Calu3 (cell line): Measurements from ENCODE around the gene OCA2. TPM values are rescaled to one million over a fixed set of nuclear protein-coding genes. Genes with fewer than 3 reads are reported as not detected.

Experiments used
- BruUV-seq: library from RNA; stranded (reverse); fragments of 400-500 nt; replicated peaks from 2 replicates; lab custom pipeline; 2021; lab: Mats Ljungman, UMichigan
- CTCF ChIA-PET: fragments of 300-600 bp; sonication (Branson Sonifier 250); formaldehyde crosslinking; loops from one replicate; lab custom pipeline; 2022; ENCODE audit warnings: antibody characterized with exemption; lab: Charles Lee
- DNase-seq: peaks from one replicate; pipeline ENCODE4 v3.0.0; 2022
- H3K27ac Mint-ChIP-seq: one replicate; pipeline ENCODE4 v1.8.0; 2022; ENCODE audit warnings: mixed read lengths; ENCODE audit not compliant: unreplicated experiment
- H3K27me3 Mint-ChIP-seq: one replicate; pipeline ENCODE4 v1.8.0; 2022; ENCODE audit warnings: mixed read lengths; ENCODE audit not compliant: unreplicated experiment
- H3K36me3 Mint-ChIP-seq: one replicate; pipeline ENCODE4 v1.8.0; 2022; ENCODE audit warnings: mild to moderate bottlenecking, moderate library complexity, mixed read lengths; ENCODE audit not compliant: insufficient read depth, unreplicated experiment
- H3K4me1 Mint-ChIP-seq: one replicate; pipeline ENCODE4 v1.8.0; 2022; ENCODE audit warnings: mild to moderate bottlenecking, low read depth, mixed read lengths; ENCODE audit not compliant: unreplicated experiment
- H3K4me3 Mint-ChIP-seq: one replicate; pipeline ENCODE4 v1.8.0; 2022; ENCODE audit warnings: mild to moderate bottlenecking, low read depth, moderate library complexity, mixed read lengths; ENCODE audit not compliant: unreplicated experiment
- H3K9me3 Mint-ChIP-seq: one replicate; pipeline ENCODE4 v1.8.0; 2022; ENCODE audit warnings: low read depth, mixed read lengths; ENCODE audit not compliant: unreplicated experiment
- intact Hi-C: fragments of 100-400 bp; cut with micrococcal nuclease; formaldehyde crosslinking; loops from one replicate; pipeline ENCODE4 v1.10.0; 2022; ENCODE audit not compliant: unreplicated experiment
- total RNA-seq: library from RNA; stranded (reverse); gene quantifications from 2 replicates; pipeline ENCODE4 v1.2.3, GENCODE V29; 2022
- TF ChIP-seq, protein P1 (sequence below): fragments of 200-600 bp; IDR thresholded peaks from one replicate; pipeline ENCODE4 v1.8.0; 2022; ENCODE audit warnings: antibody characterized with exemption; ENCODE audit not compliant: unreplicated experiment

OCA2 gene
- total RNA-seq, 1 experiment from 2014 or later: not detected

DNA sequence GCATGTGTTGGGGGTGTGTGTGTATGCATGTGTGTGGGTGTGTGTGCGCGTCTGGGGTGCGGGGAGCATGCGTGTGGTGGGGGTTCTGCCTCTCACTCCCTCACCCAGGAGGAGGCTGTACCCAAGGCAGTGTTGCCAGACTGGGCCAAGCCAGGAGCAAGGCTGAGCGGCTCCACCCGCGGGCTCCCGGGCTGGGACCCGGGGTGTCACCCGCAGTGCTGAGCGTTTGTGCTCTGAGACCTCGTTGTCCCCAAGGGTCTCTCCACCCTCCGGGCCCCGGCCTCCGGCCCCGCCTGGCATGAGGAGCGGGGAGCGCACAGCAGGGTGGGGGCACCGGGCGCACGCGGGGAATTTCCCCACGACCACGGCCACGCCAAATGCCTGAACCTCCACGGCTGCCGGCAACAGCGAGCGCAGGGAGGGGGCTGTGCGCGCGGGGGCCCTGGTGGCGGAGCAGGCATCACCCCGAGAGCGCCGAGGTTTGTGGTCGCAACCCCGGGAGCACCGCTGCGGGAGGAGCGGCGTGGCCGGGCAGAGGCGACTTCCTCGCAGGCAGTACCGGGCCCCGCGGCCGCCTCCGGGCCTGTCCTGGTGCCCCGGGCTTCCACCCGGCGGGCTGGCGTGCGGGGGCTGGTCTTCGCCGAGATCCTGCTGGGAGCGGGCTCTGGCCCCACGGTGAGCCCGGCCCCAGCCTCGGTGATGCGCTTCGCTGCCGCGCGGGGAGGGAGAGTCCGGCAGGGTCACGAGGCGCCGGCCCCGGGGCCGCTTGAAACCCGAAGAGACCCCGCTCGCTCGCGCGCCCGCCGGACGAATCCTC is 7.4 kb upstream of the OCA2 start:
- DNase-seq: no peak
- intact Hi-C loops: no loop called here
- H3K9me3 Mint-ChIP-seq: no peaks in the 10 kb centered on the region
- no peaks in the 10 kb centered on the region for H3K27me3 Mint-ChIP-seq
- no peak overlapping the region for H3K4me3 Mint-ChIP-seq
- H3K36me3 Mint-ChIP-seq: no peaks in the 10 kb centered on the region
- H3K27ac Mint-ChIP-seq: no peak overlapping the region
- no TSS peak for BruUV-seq
- TF ChIP-seq, protein P1, sequence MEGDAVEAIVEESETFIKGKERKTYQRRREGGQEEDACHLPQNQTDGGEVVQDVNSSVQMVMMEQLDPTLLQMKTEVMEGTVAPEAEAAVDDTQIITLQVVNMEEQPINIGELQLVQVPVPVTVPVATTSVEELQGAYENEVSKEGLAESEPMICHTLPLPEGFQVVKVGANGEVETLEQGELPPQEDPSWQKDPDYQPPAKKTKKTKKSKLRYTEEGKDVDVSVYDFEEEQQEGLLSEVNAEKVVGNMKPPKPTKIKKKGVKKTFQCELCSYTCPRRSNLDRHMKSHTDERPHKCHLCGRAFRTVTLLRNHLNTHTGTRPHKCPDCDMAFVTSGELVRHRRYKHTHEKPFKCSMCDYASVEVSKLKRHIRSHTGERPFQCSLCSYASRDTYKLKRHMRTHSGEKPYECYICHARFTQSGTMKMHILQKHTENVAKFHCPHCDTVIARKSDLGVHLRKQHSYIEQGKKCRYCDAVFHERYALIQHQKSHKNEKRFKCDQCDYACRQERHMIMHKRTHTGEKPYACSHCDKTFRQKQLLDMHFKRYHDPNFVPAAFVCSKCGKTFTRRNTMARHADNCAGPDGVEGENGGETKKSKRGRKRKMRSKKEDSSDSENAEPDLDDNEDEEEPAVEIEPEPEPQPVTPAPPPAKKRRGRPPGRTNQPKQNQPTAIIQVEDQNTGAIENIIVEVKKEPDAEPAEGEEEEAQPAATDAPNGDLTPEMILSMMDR: no peak
- no peaks in the 10 kb centered on the region for H3K4me1 Mint-ChIP-seq
- CTCF ChIA-PET: no interaction called here

DNA sequence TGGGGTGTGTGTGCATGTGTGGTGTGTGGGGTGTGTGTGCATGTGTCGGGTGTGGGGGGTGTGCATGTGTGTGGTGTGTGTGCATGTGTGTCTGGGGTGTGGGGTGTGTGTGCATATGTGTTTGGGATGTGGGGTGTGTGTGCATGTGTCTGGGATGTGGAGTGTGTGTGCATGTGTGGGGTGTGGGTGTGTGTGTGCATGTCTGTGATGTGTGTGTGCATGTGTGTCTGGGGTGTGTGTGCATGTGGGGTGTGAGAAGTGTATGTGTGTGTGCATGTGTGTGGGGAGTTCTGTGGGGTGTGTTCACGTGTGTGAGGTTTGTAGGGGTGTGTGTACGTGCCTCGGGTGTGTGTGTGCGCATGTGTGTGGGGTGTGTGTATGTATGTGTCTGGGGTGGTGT is 6.7 kb upstream of the OCA2 start:
- TF ChIP-seq, protein P1: no peak
- DNase-seq: no peak
- Mint-ChIP-seq H3K27ac (no peak overlapping the region), H3K36me3 (no peaks in the 10 kb centered on the region), H3K4me1 (no peaks in the 10 kb centered on the region), H3K9me3 (no peaks in the 10 kb centered on the region), H3K27me3 (no peaks in the 10 kb centered on the region), H3K4me3 (no peak overlapping the region)
- CTCF ChIA-PET: no interaction called here
- intact Hi-C loops: no loop called here
- BruUV-seq: no TSS peak

DNA sequence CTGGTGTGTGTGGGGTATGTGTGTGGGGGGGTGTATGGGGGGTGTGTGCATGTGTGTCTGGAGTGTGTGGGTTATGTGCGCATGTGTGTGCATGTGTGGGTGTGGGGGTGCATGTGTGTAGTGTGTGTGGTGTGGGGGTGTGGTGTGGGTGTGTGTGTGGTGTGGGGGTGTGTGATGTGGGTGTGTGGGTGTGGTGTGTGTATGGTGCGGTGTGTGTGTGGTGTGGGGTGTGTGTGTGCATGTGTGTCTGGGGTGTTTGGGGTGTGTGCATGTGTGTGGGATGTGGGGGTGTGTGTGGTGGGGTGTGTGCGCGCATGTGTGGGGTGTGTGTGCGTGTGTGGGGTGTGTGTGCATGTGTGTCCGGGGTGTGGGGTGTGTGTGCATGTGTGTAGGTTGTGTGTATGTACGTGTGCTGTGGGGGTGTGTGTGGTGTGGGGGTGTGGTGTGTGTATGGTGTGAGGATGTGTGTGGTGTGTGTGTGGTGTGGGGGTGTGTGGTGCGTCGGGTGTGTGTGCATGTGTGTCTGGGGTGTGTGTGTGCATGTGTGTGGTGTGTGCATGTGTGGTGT is 6.2 kb upstream of the OCA2 start:
- Mint-ChIP-seq H3K36me3 (no peaks in the 10 kb centered on the region), H3K4me3 (no peak overlapping the region), H3K9me3 (no peaks in the 10 kb centered on the region), H3K27ac (no peak overlapping the region), H3K27me3 (peaks cover 3% of the 10 kb centered on the region), H3K4me1 (no peaks in the 10 kb centered on the region)
- no peak for DNase-seq
- CTCF ChIA-PET: no interaction called here
- TF ChIP-seq, protein P1: no peak
- no TSS peak for BruUV-seq
- intact Hi-C loops: no loop called here

DNA sequence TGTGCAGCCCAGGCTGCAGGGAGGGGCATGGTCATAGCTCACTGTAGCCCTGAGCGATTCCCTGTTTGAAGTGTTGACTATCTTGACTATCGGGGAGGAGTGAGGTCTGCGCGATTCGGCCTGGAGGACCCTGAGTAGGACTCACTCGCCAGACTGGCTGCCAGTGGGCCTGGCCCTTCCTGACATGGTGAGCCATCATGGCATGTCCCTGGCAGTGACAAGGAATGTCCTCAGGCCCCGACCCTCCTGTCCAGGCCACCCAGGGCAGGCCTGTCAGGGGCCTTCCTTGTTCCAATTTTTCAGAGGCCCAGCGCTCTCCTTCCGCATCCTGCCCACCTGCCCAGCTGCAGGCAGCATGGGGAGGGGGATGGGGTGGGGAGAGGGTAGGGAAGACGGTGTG is 5.2 kb upstream of the OCA2 start:
- CTCF ChIA-PET: no interaction called here
- Mint-ChIP-seq H3K9me3 (no peaks in the 10 kb centered on the region), H3K4me1 (no peaks in the 10 kb centered on the region), H3K27me3 (peaks cover 13% of the 10 kb centered on the region), H3K4me3 (no peak overlapping the region), H3K36me3 (no peaks in the 10 kb centered on the region), H3K27ac (no peak overlapping the region)
- TF ChIP-seq, protein P1: no peak
- intact Hi-C loops: no loop called here
- BruUV-seq: no TSS peak
- DNase-seq: no peak
